ENCODE measurements around the gene ARL13A. TPM values are rescaled to one million over a fixed set of nuclear protein-coding genes. Genes with fewer than 3 reads are reported as not detected.

ARL13A gene
- total RNA-seq: not detected

- in situ Hi-C loops (cut with MboI; ENCODE audit: low pct_ligation_motif_present in 1 of 4, low pct_unique_long_range_greater_than_20kb in 1 of 4, low sequenced_read_pairs in 3 of 4): no loop called here
- peaks cover 0 to 2% (median 0%) of the 10 kb centered on the region in 4 donors for H3K4me1 ChIP-seq
These were observed at the start of gene ARL13A for GRCh38 chrX:100969408-100969807. TSS of gene ARL13A (plus strand) at chrX:100969708. CDS start at chrX:100973690, 3,982 bp downstream.

GRCh38 chrX:100924375-100924774, 45.1 kb upstream of the ARL13A start:
- TF ChIP-seq POLR2AphosphoS5 (IDR thresholded peaks at IDR 0.05): no peak
- TF ChIP-seq CTCF (IDR thresholded peaks at IDR 0.05): no peak
- no peak for TF ChIP-seq EP300 (IDR thresholded peaks at IDR 0.05; ENCODE audit: low read depth)
- TF ChIP-seq POLR2A (IDR thresholded peaks at IDR 0.05): no peak
- in situ Hi-C loops (cut with MboI; ENCODE audit: low pct_ligation_motif_present in 1 of 4, low pct_unique_long_range_greater_than_20kb in 1 of 4, low sequenced_read_pairs in 3 of 4): no loop called here
- no peaks in the 10 kb centered on the region for H3K9me3 ChIP-seq
- peaks cover 0 to 1% (median 0%) of the 10 kb centered on the region in 4 donors for H3K4me1 ChIP-seq
- intact Hi-C loops (cut with DNase I; ENCODE audit: low total_unique reads): no loop called here
- 60% methylated on average over 3 of the region's 3 CpGs; no CpG with 5 or more reads in 1 of the 2 donors for WGBS, 2 donors (ENCODE audit: low coverage in 1 of 2)
- no peak overlapping the region for H3K4me3 ChIP-seq
- H3K27ac ChIP-seq: no peak overlapping the region
- no peaks in the 10 kb centered on the region for H3K36me3 ChIP-seq
- no peaks in the 10 kb centered on the region for H3K27me3 ChIP-seq
- no peak for DNase-seq

More at GRCh38 chrX:100969408-100969807, at the start of gene ARL13A:
- Histone ChIP-seq H3K27ac (no peak within 1 kb of the TSS), H3K4me3 (no peak within 1 kb of the TSS), H3K36me3 (no peaks in the 10 kb centered on the region), H3K27me3 (no peaks in the 10 kb centered on the region), H3K9me3 (no peaks in the 10 kb centered on the region)
- WGBS, 2 donors (ENCODE audit: low coverage in 1 of 2): 74 to 80% methylated on average over 1 to 2 of the region's 2 CpGs
- DNase-seq: no peak
- no peak for TF ChIP-seq EP300 (IDR thresholded peaks at IDR 0.05; ENCODE audit: low read depth)
- TF ChIP-seq CTCF (IDR thresholded peaks at IDR 0.05): no peak
- no peak for TF ChIP-seq POLR2AphosphoS5 (IDR thresholded peaks at IDR 0.05)
- TF ChIP-seq POLR2A (IDR thresholded peaks at IDR 0.05): no peak
- intact Hi-C loops (cut with DNase I; ENCODE audit: low total_unique reads): loop anchor here (5.0 kb wide), 1 partner anchor 733 kb away; no protein-coding TSS in a partner anchor

DNA sequence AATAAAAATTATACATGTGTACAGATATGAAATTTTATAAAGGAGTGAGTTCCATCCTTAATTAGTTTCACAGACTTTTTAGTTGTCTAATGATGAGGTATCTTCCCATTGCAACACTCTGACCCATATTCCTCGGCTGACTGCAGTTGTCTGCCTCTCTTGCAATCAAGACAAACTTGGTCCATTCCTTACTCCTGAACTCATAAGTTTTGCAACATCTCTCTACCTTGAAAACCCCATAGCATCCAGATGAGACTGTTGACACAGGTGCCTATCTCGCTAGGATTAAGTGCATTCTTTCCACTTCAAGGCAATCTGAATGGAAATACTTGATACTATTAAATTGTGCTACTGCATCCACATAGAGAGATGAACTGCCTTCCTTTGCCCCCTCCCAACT, 43.1 kb upstream of the ARL13A start:
- 69% methylated on average over 2 of the region's 2 CpGs; no CpG with 5 or more reads in 1 of the 2 donors for WGBS, 2 donors (ENCODE audit: low coverage in 1 of 2)
- intact Hi-C loops (cut with DNase I; ENCODE audit: low total_unique reads): no loop called here
- Histone ChIP-seq H3K36me3 (no peaks in the 10 kb centered on the region), H3K9me3 (no peaks in the 10 kb centered on the region), H3K4me1 (peaks cover 0 to 5% (median 0%) of the 10 kb centered on the region in 4 donors), H3K27me3 (no peaks in the 10 kb centered on the region), H3K4me3 (no peak overlapping the region), H3K27ac (no peak overlapping the region)
- no peak for TF ChIP-seq POLR2AphosphoS5 (IDR thresholded peaks at IDR 0.05)
- TF ChIP-seq POLR2A (IDR thresholded peaks at IDR 0.05): no peak
- TF ChIP-seq CTCF (IDR thresholded peaks at IDR 0.05): no peak
- TF ChIP-seq EP300 (IDR thresholded peaks at IDR 0.05; ENCODE audit: low read depth): no peak
- in situ Hi-C loops (cut with MboI; ENCODE audit: low pct_ligation_motif_present in 1 of 4, low pct_unique_long_range_greater_than_20kb in 1 of 4, low sequenced_read_pairs in 3 of 4): no loop called here
- no peak for DNase-seq

- WGBS, 2 donors (ENCODE audit: low coverage in 1 of 2): 0 to 39% methylated on average over 2 to 51 of the region's 51 CpGs
These were observed 40.6 kb upstream of the ARL13A start, which contains the start of gene XKRX for GRCh38 chrX:100928660-100929613. TSS of gene XKRX (minus strand) at chrX:100928917. CDS start at chrX:100928304, 613 bp downstream.

More at GRCh38 chrX:100928660-100929613, 40.6 kb upstream of the ARL13A start, which contains the start of gene XKRX:
- peaks cover 0 to 5% (median 0%) of the 10 kb centered on the region in 4 donors for H3K4me1 ChIP-seq
- peak within 1 kb of the TSS in 3 of 4 donors; percentile 38 to 56 (median 38) for H3K4me3 ChIP-seq
- peak within 1 kb of the TSS; percentile 36 to 66 (median 59) for H3K27ac ChIP-seq
- intact Hi-C loops (cut with DNase I; ENCODE audit: low total_unique reads) (no loop called here), in situ Hi-C loops (cut with MboI; ENCODE audit: low pct_ligation_motif_present in 1 of 4, low pct_unique_long_range_greater_than_20kb in 1 of 4, low sequenced_read_pairs in 3 of 4) (no loop called here)
- no peaks in the 10 kb centered on the region for H3K27me3 ChIP-seq
- DNase-seq: peak; percentile 71
- no peaks in the 10 kb centered on the region for H3K36me3 ChIP-seq
- no peak for TF ChIP-seq CTCF (IDR thresholded peaks at IDR 0.05)
- peak in 1 of 3 donors; percentile 17 for TF ChIP-seq POLR2AphosphoS5 (IDR thresholded peaks at IDR 0.05)
- peak; percentile 31 for TF ChIP-seq POLR2A (IDR thresholded peaks at IDR 0.05)
- no peak for TF ChIP-seq EP300 (IDR thresholded peaks at IDR 0.05; ENCODE audit: low read depth)
- H3K9me3 ChIP-seq: no peaks in the 10 kb centered on the region

Measured in transverse colon (tissue), 4 donors.